HT1080 (cell line): ENCODE measurements around the gene NDUFS3. TPM values are rescaled to one million over a fixed set of nuclear protein-coding genes. Genes with fewer than 3 reads are reported as not detected.
"Not testable (repeated sequence)": the region's sequence is repeated elsewhere in the genome, so short reads cannot be mapped to it uniquely, and the experiment has no call there.

ENCODE experiments used
- DNase-seq: peaks from one replicate; pipeline ENCODE4 v3.0.0-alpha.2; 2015; ENCODE audit warnings: low read depth
- polyA plus RNA-seq, 2 experiments: library from polyadenylated mRNA; depleted of rRNA; stranded (reverse); fragments of >200 nt; gene quantifications; 2 replicates each; pipeline ENCODE4 v1.2.3, GENCODE V29; 2015
- total RNA-seq: library from RNA; depleted of rRNA; stranded (reverse); fragments of >200 nt; shearing (Covaris generic); gene quantifications from 2 replicates; pipeline ENCODE4 v1.2.3, GENCODE V29; 2014; rRNA removed

NDUFS3 gene
- 101 and 113 TPM in 2 replicates for total RNA-seq
- 104 TPM in 2 replicates for polyA plus RNA-seq (2015; cell fraction: cytosol; rRNA removed)
- polyA plus RNA-seq (2015; cell fraction: nucleus; rRNA removed) = 109 and 148 TPM in 2 replicates

DNA sequence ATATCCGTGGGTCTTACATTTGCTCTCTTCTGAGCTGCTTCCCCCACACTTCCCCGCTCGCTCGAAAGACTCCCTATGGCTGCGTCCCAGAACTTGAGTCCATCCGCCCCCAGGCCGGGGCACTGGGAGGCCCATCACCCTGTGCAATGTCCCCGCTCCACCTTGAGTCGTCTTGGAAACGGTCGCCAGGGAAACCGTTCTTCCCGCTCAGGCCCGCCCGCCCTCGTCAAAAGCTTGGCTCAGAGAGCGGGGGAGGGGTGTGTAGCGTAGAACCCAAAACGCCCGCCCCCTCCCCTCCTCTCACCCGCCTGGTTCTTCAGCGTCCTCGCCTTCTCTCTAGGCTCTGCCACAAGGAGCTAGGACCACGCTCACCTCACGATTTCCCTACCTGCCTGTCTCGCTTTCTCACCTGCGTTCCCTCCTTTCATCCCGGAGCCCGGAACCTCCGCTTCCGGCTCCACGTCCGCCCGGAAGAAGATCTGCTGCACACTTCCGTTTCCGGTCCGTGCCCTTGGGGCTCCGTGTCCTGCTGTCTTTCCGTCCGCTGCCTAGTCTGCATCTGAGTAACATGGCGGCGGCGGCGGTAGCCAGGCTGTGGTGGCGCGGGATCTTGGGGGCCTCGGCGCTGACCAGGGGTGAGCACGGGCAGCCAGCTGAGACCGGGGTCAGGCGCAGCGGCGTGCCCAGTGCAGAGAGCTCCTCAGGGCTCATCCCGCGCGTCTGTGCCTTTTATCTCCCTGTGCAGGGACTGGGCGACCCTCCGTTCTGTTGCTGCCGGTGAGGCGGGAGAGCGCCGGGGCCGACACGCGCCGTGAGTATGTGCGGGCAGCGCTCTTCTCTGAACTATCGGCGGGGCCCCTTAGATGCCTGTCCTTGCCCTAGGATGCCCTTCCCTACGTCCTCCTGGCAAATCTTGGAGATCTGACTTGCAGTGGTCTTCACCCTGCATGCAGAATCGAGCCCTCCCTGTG lies at the start of gene NDUFS3, which contains the start of gene KBTBD4:
TSS of gene NDUFS3 (plus strand) at position 551 of the 971 bp plus-strand sequence. CDS start at position 569, 18 bp downstream.
TSS of gene KBTBD4 (minus strand) at position 447 of the 971 bp plus-strand sequence. CDS start at position 428, 19 bp downstream.
- peak; percentile 82 for DNase-seq

DNA sequence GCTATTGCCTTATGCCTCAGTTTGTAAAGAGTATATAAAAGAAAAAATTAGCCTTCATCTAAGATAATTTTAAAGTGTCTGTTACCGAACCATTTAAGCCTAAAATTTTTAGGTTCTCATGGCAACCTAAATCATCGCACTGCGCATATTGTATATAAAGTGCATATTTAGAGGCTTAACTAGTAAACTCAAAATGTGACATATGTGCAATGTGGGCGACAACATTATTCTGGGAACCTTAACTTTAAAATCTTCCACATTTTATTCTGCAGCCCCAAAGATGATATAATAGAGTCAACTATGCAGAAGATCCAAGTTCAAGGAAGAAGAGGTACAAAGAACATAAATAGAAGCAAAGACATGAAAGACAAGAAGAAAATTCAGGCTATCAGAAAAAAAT lies 48.9 kb upstream of the NDUFS3 start:
- DNase-seq = no peak

GRCh38 chr11:47530721-47531120 lies 48.2 kb upstream of the NDUFS3 start:
- DNase-seq = not testable (repeated sequence)

- no peak for DNase-seq
Observed at GRCh38 chr11:47531666-47532065, 47.2 kb upstream of the NDUFS3 start.

- DNase-seq = no peak
Observed at GRCh38 chr11:47532597-47533213, 46.2 kb upstream of the NDUFS3 start.

GRCh38 chr11:47533690-47534151 lies 45.2 kb upstream of the NDUFS3 start:
- DNase-seq = peak; percentile 45

- DNase-seq = no peak
Observed at GRCh38 chr11:47534704-47535251, 44.1 kb upstream of the NDUFS3 start.

GRCh38 chr11:47536915-47537314 lies 42.0 kb upstream of the NDUFS3 start:
- DNase-seq = no peak

DNA sequence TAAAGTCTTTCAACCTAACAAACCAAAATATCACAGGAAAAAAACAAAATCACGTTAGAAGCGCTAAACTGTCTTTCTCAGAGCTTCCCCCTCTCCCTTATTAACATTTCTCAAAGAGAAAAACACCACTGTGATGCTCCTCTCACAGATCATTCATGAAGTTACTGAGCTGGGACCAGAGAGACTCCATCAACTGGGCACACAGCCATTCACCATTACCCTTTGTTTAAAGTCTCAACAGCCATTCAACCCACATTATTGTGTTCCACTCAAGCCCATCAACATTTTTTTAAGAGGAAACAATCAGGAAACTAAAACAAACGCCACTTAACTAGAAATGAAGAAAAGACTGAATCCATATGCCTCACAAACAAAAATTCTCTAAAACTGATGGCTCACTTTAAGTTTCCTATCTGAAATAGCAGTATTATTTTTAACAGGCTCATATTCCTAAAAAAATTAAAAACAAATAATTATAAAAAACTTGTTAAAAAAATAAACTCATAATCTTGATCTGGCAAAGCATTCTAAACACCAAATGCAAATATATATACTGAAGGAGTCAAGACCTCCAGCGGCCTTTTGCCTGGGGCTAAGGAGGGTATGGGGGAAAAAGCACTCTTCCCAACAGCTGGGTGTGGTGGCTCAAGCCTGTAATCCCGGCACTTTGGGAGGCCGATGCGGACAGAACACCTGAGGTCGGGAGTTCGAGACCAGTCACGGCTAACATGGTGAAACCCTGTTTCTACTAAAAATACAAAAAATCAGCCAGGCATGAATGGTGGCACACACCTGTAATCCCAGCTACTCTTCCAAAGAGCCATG lies 39.9 kb upstream of the NDUFS3 start:
- DNase-seq = no peak

GRCh38 chr11:47539681-47540039 lies 39.2 kb upstream of the NDUFS3 start:
- DNase-seq = no peak

- no peak for DNase-seq
Observed at GRCh38 chr11:47541070-47541469, 37.8 kb upstream of the NDUFS3 start.

DNA sequence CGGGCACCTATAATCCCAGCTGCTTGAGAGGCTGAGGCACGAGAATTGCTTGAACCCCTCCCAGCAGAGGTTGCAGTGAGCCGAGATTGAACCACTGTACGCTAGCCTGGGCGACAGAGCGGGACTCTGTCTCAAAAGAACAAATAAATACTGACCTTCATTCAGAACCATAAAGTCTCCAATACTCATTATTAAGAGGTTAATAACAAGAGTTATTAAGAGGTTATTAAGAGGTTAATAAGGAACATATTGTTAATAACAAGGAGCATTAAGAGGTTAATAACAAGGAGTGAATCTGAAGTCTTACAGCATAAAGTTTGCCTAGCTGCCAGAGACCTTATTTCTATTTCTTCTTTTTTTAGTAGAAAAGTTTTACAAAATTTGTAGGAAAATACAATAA lies 33.6 kb upstream of the NDUFS3 start:
- no peak for DNase-seq

DNA sequence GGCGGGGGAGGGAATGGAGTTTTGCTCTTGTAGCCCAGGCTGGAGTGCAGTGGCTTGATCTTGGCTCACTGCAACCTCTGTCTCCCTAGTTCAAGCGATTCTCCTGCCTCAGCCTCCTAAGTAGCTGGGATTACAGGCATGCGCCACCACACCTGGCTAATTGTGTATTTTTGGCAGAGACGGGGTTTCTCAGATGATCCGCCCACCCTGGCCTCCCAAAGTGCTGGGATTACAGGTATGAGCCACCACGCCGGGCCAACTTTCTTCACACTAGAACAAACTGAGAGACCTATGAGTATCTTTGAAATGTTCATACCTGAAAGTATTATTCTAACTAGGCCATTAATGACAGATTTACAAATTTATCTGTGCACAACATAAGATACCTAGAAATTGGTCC lies 32.6 kb upstream of the NDUFS3 start:
- not testable (repeated sequence) for DNase-seq

- no peak for DNase-seq
Observed at GRCh38 chr11:47550288-47551047, 28.4 kb upstream of the NDUFS3 start.

DNA sequence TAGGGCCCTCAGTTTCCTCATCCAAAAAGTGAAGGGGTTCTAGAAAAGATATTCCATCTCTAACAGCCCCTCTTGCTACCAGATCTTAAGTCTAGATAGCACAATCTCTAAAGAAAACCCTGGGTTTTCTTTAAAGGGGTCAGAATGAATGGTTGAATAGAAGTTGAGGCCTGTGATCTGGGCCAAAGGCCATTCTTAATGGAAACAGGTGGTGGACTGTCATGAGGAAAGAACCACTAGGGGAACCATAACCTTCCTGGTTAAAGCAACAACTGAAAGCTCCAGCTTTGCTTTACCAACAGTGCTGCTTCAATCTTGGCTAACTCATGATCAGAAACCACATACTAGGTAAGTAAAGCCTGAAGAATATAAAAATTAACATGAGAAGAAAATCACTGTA lies 27.8 kb upstream of the NDUFS3 start:
- DNase-seq = peak; percentile 38

DNA sequence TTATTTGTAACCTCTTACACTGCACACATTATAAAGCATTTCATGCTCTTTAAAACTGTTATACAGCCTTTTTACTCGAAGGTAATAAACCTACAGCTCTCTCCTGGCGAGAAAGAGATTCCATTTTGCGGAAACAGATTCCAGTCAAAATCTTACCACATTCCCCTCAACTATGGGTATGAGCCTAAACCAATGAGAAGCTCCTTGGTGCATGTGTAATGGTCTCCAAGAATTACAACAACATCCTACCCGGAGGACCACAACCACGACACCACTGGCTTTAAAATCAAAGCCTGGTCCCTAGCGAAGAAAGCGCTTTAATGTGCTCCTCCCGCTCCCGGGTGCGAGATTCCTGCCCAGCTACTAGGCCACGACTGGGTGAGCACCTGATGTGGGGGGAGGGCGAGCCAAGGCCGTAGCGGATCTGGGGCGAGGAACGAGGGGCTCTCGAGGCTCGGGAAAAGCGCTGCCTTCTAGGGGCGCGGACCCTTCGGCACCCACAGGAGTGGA lies 26.8 kb upstream of the NDUFS3 start:
- peak; percentile 35 for DNase-seq

- peak; percentile 86 for DNase-seq
Observed at GRCh38 chr11:47552566-47553405, 26.1 kb upstream of the NDUFS3 start, which contains the start of gene CELF1. TSS of gene CELF1 (minus strand) at chr11:47553132. CDS start at chr11:47499523, 53,609 bp downstream.

DNA sequence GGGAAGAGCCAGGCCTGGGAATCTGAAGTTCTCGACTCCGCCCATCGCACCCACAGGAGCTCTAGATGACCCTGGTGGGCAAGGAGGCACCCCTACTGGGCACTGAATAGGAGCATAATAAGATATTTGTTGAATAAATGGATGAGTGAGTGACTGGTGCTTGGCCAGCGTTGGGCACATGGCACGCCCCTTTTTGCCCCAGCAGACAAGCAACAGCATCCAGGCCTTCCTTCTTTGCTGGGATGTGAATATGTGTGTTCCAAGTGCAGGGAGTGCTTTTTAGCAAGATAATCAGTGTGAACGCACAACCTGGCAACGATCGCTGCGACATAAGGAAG lies 25.5 kb upstream of the NDUFS3 start:
- DNase-seq = no peak

- not testable (repeated sequence) for DNase-seq
Observed at GRCh38 chr11:47557004-47557403, 21.9 kb upstream of the NDUFS3 start.
